ENCODE data around the gene FBXO22.
A peak's percentile ranks its signal among the peaks of the same experiment; 100 is the strongest.
"Not testable (repeated sequence)": the region's sequence is repeated elsewhere in the genome, so short reads cannot be mapped to it uniquely, and the experiment has no call there.

The FBXO22 gene

DNA sequence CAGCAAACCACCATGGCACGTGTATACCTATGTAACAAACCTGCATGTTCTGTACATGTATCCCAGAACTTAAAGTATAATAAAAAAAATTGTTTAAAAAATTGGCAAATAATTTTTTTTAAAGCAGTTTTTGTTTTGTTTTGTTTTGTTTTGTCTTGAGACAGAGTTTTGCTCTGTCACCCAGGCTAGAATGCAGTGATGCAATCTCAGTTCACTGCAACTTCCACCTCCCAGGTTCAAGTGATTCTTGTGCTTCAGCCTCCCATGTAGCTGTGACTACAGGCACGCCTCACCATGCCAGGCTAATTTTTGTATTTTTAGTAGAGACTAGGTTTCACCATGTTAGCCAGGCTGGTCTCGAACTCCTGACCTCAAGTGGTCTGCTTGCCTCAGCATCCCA lies 81.0 kb downstream of the FBXO22 start:
- not testable (repeated sequence) for H3K9ac ChIP-seq (ENCODE audit: low read length); H3K9me3 ChIP-seq (ENCODE audit: control insufficient read depth, low read length); H3K4me3 ChIP-seq (ENCODE audit: low read length); H3K27me3 ChIP-seq (replicated peaks; ENCODE audit: control insufficient read depth, insufficient read depth, low read length); H3K36me3 ChIP-seq (ENCODE audit: control insufficient read depth, insufficient read depth, low read length, severe bottlenecking); DNase-seq (ENCODE audit: low read depth); H3K4me1 ChIP-seq (ENCODE audit: control insufficient read depth, insufficient read depth, low read length)

DNA sequence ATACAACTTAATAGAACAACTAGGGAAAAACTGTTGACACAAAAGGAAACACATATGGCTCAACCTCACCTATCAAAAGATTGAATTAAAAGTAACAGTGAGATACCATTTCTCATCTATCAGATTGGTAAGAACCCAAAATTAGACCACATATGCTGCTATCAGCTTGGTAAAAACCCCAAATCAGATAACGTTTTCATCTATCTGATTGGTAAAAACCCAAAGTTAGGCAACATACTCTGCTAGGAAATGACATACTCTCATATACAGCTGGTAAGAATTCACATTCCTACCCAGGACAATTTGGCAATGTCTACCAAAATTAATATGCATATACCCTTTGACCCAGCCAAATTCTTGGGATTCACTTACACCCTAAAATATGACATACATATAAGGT lies 82.3 kb downstream of the FBXO22 start:
- no peak overlapping the region for H3K4me3 ChIP-seq (ENCODE audit: low read length)
- no peak for DNase-seq (ENCODE audit: low read depth)
- no peak overlapping the region for H3K9ac ChIP-seq (ENCODE audit: low read length)
- H3K27me3 ChIP-seq (replicated peaks; ENCODE audit: control insufficient read depth, insufficient read depth, low read length), result no peaks in the 10 kb centered on the region
- no peaks in the 10 kb centered on the region for H3K4me1 ChIP-seq (ENCODE audit: control insufficient read depth, insufficient read depth, low read length)
- H3K9me3 ChIP-seq (ENCODE audit: control insufficient read depth, low read length), result no peaks in the 10 kb centered on the region
- no peaks in the 10 kb centered on the region for H3K36me3 ChIP-seq (ENCODE audit: control insufficient read depth, insufficient read depth, low read length, severe bottlenecking)

DNA sequence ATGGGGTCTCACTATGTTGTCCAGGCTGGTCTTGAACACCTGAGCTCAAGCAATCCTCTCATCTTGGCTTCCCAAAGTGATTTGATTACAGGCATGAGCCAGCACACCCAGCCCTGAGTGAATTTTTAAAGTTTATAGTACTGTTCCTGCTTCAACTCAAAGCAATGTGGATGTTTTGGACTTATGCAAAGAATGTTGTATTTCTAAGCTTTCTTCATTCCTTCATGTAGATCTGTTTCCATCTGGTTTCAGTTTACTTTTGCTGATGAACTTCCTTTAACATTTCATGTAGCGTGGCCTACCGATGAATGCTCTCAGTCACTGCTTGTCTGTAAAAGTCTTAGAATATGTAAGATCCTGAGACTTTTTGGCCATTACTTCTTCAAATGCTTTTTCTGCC lies 85.4 kb downstream of the FBXO22 start:
- DNase-seq (ENCODE audit: low read depth), result peak; percentile 79
- H3K4me3 ChIP-seq (ENCODE audit: low read length), result no peak overlapping the region
- no peaks in the 10 kb centered on the region for H3K36me3 ChIP-seq (ENCODE audit: control insufficient read depth, insufficient read depth, low read length, severe bottlenecking)
- no peak overlapping the region for H3K9ac ChIP-seq (ENCODE audit: low read length)
- peaks cover 10% of the 10 kb centered on the region for H3K9me3 ChIP-seq (ENCODE audit: control insufficient read depth, low read length)
- no peaks in the 10 kb centered on the region for H3K4me1 ChIP-seq (ENCODE audit: control insufficient read depth, insufficient read depth, low read length)
- H3K27me3 ChIP-seq (replicated peaks; ENCODE audit: control insufficient read depth, insufficient read depth, low read length), result no peaks in the 10 kb centered on the region

DNA sequence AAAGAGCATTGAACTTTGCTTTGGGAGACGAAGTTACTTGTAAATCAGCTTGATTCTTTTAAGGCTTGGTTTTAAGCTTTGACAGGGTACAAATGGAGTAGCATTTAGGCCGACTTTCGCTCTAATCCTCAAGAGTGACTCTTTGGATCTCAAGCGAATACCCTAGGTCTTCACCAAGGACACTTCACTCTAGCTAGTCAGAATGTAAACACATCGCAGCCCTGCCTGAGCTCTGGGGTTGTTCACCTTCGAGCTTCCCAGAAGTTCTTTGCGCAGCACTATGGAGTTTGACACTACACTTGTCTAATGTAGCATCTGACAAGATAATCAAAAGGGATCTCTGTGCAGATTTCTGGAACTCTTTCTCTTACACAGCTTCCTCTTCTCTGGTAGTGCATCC lies 86.2 kb downstream of the FBXO22 start:
- Histone ChIP-seq H3K9me3 (ENCODE audit: control insufficient read depth, low read length) (peaks cover 10% of the 10 kb centered on the region), H3K4me3 (ENCODE audit: low read length) (no peak overlapping the region), H3K9ac (ENCODE audit: low read length) (no peak overlapping the region), H3K27me3 (replicated peaks; ENCODE audit: control insufficient read depth, insufficient read depth, low read length) (no peaks in the 10 kb centered on the region), H3K36me3 (ENCODE audit: control insufficient read depth, insufficient read depth, low read length, severe bottlenecking) (no peaks in the 10 kb centered on the region), H3K4me1 (ENCODE audit: control insufficient read depth, insufficient read depth, low read length) (no peaks in the 10 kb centered on the region)
- DNase-seq (ENCODE audit: low read depth), result no peak

Measured in adipocyte (in vitro differentiated cells).